ENCODE data around the gene EXPH5.

- TF ChIP-seq, protein P1, sequence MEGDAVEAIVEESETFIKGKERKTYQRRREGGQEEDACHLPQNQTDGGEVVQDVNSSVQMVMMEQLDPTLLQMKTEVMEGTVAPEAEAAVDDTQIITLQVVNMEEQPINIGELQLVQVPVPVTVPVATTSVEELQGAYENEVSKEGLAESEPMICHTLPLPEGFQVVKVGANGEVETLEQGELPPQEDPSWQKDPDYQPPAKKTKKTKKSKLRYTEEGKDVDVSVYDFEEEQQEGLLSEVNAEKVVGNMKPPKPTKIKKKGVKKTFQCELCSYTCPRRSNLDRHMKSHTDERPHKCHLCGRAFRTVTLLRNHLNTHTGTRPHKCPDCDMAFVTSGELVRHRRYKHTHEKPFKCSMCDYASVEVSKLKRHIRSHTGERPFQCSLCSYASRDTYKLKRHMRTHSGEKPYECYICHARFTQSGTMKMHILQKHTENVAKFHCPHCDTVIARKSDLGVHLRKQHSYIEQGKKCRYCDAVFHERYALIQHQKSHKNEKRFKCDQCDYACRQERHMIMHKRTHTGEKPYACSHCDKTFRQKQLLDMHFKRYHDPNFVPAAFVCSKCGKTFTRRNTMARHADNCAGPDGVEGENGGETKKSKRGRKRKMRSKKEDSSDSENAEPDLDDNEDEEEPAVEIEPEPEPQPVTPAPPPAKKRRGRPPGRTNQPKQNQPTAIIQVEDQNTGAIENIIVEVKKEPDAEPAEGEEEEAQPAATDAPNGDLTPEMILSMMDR (IDR thresholded peaks at IDR 0.05) = no peak
- TF ChIP-seq POLR2A (IDR thresholded peaks at IDR 0.05) = no peak
Observed at GRCh38 chr11:108601150-108601549, 7.6 kb upstream of the EXPH5 start.

All from Peyer's patch (tissue), 4 donors.